IPS-NIHi11 (cell line): ENCODE measurements around the gene SKIDA1.
"Not testable (repeated sequence)": the region's sequence is repeated elsewhere in the genome, so short reads cannot be mapped to it uniquely, and the experiment has no call there.

ENCODE experiments used
- DNase-seq: peaks from one replicate; pipeline ENCODE4 v3.0.0; 2012; ENCODE audit warnings: mixed read lengths, low spot score

The SKIDA1 gene

GRCh38 chr10:21525367-21526187 lies at the start of gene SKIDA1:
Gene SKIDA1 (minus strand): TSS chr10:21525682. CDS start chr10:21517822, 7,860 bp downstream.
- no peak for DNase-seq

DNA sequence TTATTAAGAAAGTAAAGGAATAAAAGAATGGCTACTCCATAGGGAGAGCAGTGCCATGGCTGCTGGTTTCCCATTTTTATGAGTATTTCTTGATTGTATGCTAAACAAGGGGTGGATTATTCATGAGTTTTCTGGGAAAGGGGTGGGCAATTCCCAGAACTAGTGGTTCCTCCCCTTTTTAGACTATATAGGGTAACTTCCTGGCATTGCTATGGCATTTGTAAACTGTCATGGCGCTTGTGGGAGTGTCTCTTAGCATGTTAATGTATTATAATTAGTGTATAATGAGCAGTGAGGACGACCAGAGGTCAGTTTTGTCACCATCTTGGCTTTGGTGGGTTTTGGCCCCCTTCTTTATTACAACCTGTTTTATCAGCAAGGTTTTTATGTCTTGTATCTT lies 49.0 kb upstream of the SKIDA1 start:
- not testable (repeated sequence) for DNase-seq

DNA sequence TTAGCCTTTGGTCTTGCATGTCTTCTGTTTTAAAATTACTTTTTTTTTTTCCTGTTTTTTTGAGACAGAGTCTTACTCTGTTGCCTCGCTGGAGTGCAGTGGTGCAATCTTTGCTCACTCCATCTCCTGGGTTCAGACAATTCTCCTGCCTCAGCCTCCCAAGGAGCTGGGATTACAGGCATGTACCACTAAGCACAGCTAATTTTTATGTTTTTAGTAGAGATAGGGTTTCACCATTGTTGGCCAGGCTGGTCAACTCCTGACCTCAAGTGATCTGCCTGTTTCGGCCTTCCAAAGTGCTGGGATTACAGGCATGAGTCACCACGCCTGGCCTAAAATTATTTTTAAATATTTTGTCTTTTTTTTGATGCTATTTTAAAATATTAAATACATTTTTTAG lies 47.1 kb upstream of the SKIDA1 start:
- DNase-seq = no peak

- DNase-seq = no peak
These were observed 45.5 kb upstream of the SKIDA1 start for GRCh38 chr10:21570761-21571521.

GRCh38 chr10:21558984-21559383 lies 33.5 kb upstream of the SKIDA1 start:
- DNase-seq = not testable (repeated sequence)

DNA sequence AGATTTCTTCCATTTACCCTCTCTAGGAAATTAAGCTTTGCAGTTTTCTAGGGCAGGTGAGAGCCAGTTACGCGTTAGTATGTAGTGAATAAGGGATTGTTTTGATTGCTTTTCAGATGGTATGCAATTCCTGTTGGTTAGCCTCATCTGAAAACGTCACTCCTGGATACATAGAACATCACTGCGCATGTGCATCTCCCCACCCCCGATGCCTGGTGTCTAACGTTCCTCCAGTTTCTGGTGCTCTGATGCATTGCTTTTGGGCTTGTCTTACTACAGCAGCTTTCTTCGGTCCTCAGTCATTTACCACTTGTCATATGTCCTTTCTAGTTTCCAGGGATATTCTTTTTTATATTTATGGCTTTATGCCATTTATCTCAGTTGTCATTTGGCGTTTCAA lies 31.0 kb upstream of the SKIDA1 start:
- DNase-seq = no peak

DNA sequence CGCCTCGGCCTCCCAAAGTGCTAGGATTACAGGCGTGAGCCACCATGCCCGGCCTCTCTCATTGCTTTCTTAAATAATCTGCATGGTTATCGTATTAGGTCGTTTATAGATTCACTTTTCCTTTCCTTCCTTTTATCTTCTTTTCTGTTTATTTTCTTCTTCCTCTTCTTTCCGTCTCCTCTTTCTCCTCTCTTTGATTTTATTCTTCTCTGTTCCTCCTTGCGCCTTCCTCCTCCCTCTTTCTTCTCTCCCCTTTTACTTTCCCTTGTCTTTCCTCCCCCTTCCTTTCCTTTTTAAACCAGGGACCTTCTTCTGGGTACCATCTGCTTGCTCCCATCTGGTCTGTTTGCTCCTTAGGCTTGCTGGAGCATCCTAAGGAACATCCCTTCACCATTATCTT lies 27.2 kb upstream of the SKIDA1 start:
- DNase-seq = no peak

- no peak for DNase-seq
These were observed 21.8 kb upstream of the SKIDA1 start for GRCh38 chr10:21547246-21547645.

- not testable (repeated sequence) for DNase-seq
These were observed 15.2 kb upstream of the SKIDA1 start for GRCh38 chr10:21540701-21541100.

GRCh38 chr10:21536874-21537273 lies 11.4 kb upstream of the SKIDA1 start:
- no peak for DNase-seq

- not testable (repeated sequence) for DNase-seq
These were observed 10.5 kb upstream of the SKIDA1 start for GRCh38 chr10:21535976-21536375.

DNA sequence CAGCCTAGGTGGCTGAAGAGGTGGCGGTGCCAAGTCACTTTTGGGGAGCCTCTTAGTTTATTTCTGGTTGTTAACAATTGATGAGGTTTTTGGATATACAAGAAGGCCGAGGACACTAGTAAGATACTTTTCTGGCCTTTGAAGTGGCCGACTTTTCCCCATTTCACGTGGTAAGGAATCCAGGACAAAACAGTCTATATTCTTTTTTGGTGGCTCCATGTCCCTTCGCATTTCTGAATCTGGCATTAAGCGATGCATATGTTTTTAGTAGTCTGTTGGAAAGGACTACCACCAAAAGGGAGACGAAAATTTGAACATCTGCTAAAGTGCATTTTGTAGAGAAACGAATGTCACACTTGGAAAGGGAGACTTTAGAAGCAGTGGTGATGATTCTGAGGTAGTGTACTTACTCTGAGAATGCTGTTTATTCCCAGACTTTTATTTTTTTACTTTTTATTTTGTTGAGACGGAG lies 10.0 kb upstream of the SKIDA1 start:
- no peak for DNase-seq

GRCh38 chr10:21534604-21535493 lies 9.4 kb upstream of the SKIDA1 start:
- DNase-seq = peak; percentile 67

DNA sequence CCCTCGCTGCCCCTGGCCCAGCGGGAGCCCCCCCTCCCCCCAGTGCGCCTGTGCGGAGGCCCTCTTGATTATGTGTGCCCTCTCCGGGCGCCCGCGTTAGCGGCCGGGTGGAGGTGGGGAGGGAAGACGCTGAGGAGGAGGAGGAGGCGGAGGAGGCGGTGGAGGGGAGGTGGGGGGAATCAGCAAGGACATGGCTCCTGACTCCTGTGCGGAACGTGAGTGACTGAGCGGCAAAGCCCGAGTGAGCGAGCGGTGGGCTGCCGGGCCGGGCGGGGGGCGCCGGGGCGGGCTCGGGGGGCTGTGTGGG lies 8.8 kb upstream of the SKIDA1 start:
- no peak for DNase-seq

DNA sequence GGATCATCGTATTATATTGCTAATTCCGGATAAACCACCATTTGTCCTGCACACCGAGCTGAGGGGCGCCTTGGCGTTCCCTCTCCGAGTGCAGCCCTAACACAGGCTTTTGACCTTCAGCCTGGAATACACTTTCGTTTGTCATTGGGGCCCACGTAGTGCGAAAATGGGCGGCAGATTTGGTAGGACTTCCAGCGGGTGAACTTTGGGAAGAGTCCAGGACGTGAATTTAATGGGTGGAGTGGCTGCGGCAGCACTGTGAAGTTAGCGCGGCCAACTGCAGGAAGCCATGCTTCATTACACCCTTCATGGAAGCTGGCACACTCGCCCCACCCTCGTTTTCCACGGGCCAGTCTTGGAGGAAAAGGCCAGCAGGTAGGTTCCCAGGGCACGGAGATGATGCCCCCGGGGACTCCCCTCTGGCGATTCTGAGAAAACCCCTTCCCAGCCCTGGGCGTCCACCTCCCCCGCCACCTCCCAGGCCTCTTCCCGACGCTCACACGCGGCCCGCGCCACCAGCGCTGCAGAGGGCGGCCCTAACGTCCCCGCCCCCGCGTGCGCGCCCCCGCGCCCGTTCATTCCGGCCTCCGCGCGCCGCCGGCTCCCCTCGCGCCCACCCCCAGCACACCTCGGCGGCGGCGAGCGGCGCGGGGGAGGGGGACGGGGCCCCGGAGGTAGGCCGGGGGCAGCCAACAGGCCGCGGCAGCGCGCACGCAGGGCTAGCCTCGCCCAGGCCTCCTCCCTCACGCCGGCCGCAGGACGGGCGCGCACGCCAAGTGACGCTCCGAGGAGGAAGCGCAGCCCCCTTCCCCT lies 8.2 kb upstream of the SKIDA1 start, which contains the start of gene MLLT10:
Gene MLLT10 (plus strand): TSS at position 766 of the 813 bp plus-strand sequence. CDS start 413 bp downstream, outside the sequence.
- DNase-seq = peak; percentile 91

- no peak for DNase-seq
These were observed 7.4 kb upstream of the SKIDA1 start for GRCh38 chr10:21532694-21533466.

GRCh38 chr10:21531164-21531563 lies 5.7 kb upstream of the SKIDA1 start:
- no peak for DNase-seq

DNA sequence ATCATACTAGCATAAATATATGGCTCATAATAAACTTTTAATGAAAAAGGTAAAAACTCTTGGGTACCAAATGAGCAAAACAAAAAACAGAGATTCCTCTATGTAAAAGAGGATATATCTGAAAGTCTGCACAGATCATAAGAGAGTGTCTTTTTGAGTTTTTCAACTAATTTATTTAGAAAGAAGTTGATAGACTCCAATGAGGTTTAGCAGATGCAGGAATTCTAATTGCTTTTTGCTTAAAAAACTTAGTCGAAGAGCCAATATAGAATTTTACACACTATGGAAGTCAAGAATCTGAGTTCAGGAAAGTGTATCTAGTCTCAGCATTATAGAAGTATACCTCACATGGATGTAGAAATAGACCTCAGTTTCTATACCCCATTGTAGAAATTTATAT lies 5.2 kb upstream of the SKIDA1 start:
- DNase-seq = no peak

DNA sequence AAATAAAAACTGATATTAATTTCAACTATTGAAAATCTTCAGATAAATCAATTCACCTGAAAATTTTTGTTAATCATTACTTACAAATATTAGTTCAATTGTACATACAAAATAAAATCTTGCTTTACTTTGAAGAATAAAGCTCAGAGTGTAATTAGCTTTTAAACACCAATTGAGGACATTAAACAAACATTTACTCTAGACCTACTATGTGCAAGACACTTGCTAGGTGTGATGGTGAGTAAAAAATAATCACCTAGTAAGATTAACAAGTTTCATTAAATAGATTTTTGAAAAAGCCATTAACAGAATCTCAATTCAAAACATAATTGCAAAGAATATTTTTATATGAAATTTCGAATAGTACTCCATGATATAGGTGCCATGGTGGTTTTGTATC lies 4.7 kb upstream of the SKIDA1 start:
- no peak for DNase-seq
